Liver (tissue), 3 donors: ENCODE data around the gene TTC7B.

Source experiments
- CTCF ChIP-seq: fragments of 150-350 bp; IDR thresholded peaks from 2 replicates; pipeline ENCODE4 v1.5.1; 2017; ENCODE audit warnings: improper control_type of control experiment, low read depth, low read length; ENCODE audit not compliant: missing input control
- EGR1 ChIP-seq, 2 donors: IDR thresholded peaks; 2 replicates each; pipeline ENCODE4 v1.6.1; 2016 to 2018; ENCODE audit warnings: antibody characterized with exemption in 2 of 2, low read depth in 2 of 2
- FOXA1 ChIP-seq: IDR thresholded peaks from 2 replicates; pipeline ENCODE4 v1.6.1; 2016; ENCODE audit warnings: antibody characterized with exemption
- GABPA ChIP-seq, 2 donors: IDR thresholded peaks in 1 of 2; conservative IDR thresholded peaks in 1 of 2; 2 replicates each; pipeline ENCODE4 v1.6.1; 2016; ENCODE audit warnings: antibody characterized with exemption in 2 of 2, mild to moderate bottlenecking in 1 of 2, moderate library complexity in 1 of 2
- HNF4A ChIP-seq, 2 donors: conservative IDR thresholded peaks; 2 replicates each; pipeline ENCODE4 v1.6.1; 2016; ENCODE audit warnings: antibody characterized with exemption in 2 of 2, mild to moderate bottlenecking in 2 of 2
- JUND ChIP-seq, 2 donors: IDR thresholded peaks; 2 replicates each; pipeline ENCODE4 v1.6.1; 2016; ENCODE audit warnings: antibody characterized with exemption in 2 of 2
- MAX ChIP-seq: IDR thresholded peaks from 2 replicates; pipeline ENCODE4 v1.6.1; 2016; ENCODE audit warnings: antibody characterized with exemption
- RAD21 ChIP-seq, 2 donors: IDR thresholded peaks; 2 replicates each; pipeline ENCODE4 v1.6.1; 2016; ENCODE audit warnings: antibody characterized with exemption in 2 of 2, mild to moderate bottlenecking in 2 of 2
- REST ChIP-seq: IDR thresholded peaks from 2 replicates; pipeline ENCODE4 v1.6.1; 2016; ENCODE audit warnings: antibody characterized with exemption, mild to moderate bottlenecking
- SP1 ChIP-seq: IDR thresholded peaks from 2 replicates; pipeline ENCODE4 v1.6.1; 2018; ENCODE audit warnings: antibody characterized with exemption, mild to moderate bottlenecking
- TAF1 ChIP-seq: conservative IDR thresholded peaks from 2 replicates; pipeline ENCODE4 v1.6.1; 2016; ENCODE audit warnings: antibody characterized with exemption, mild to moderate bottlenecking
- YY1 ChIP-seq: IDR thresholded peaks from 2 replicates; pipeline ENCODE4 v1.6.1; 2016; ENCODE audit warnings: antibody characterized with exemption, mild to moderate bottlenecking
- ZBTB33 ChIP-seq: IDR thresholded peaks from 2 replicates; pipeline ENCODE4 v1.6.1; 2016; ENCODE audit warnings: antibody characterized with exemption
- donor health status: healthy.
- donor health status: healthy.

GRCh38 chr14:90827919-90828610 lies 11.8 kb upstream of the TTC7B start:
- TF ChIP-seq CTCF = no peak
- peak in 1 of 2 donors; percentile 43 for TF ChIP-seq JUND (IDR thresholded peaks at IDR 0.05)
- peak; percentile 83 for TF ChIP-seq MAX
- TF ChIP-seq REST = no peak
- TF ChIP-seq YY1 = no peak
- no peak for TF ChIP-seq RAD21 (IDR thresholded peaks at IDR 0.05)
- no peak for TF ChIP-seq TAF1
- TF ChIP-seq GABPA (IDR thresholded peaks at IDR 0.05 in 1 of 2, conservative IDR thresholded peaks at IDR 0.05 in 1 of 2) = no peak
- TF ChIP-seq ZBTB33 = no peak
- no peak for TF ChIP-seq FOXA1
- peak in 1 of 2 donors; percentile 14 for TF ChIP-seq EGR1 (IDR thresholded peaks at IDR 0.05; ENCODE audit: low read depth in 2 of 2)
- TF ChIP-seq SP1 = peak; percentile 33
- no peak for TF ChIP-seq HNF4A (conservative IDR thresholded peaks at IDR 0.05)
